Measurements from ENCODE around the gene OXER1. TPM values are rescaled to one million over a fixed set of nuclear protein-coding genes. Genes with fewer than 3 reads are reported as not detected.

The OXER1 gene
- total RNA-seq, 3 donors from 2014 or later: 1.6 to 8.9 (median 2.4) TPM

GRCh38 chr2:42713920-42714319, 50.0 kb downstream of the OXER1 start:
- no peak for ATAC-seq
- no peak for DNase-seq
- no peaks in the 10 kb centered on the region for H3K9me3 ChIP-seq
- intact Hi-C loops (cut with DNase I, micrococcal nuclease): no loop called here
- H3K4me3 ChIP-seq: no peak overlapping the region
- no peaks in the 10 kb centered on the region for H3K4me1 ChIP-seq (ENCODE audit: low read depth)
- H3K36me3 ChIP-seq (ENCODE audit: low read depth): no peaks in the 10 kb centered on the region
- TF ChIP-seq CTCF (IDR thresholded peaks at IDR 0.05): no peak

GRCh38 chr2:42712934-42713333, 51.0 kb downstream of the OXER1 start:
- DNase-seq (no peak), ATAC-seq (no peak)
- TF ChIP-seq CTCF (IDR thresholded peaks at IDR 0.05): no peak
- Histone ChIP-seq H3K9me3 (no peaks in the 10 kb centered on the region), H3K4me1 (ENCODE audit: low read depth) (no peaks in the 10 kb centered on the region), H3K36me3 (ENCODE audit: low read depth) (no peaks in the 10 kb centered on the region), H3K4me3 (no peak overlapping the region)
- intact Hi-C loops (cut with DNase I, micrococcal nuclease): no loop called here

Other genes starting within 250 kb of the OXER1 start
- gene MTA3, start 195.5 kb downstream of the OXER1 start, total RNA-seq: 10 to 100 TPM; 44.8 to 58.9 (median 52.8) TPM
- gene HAAO, start 28.4 kb upstream of the OXER1 start, total RNA-seq: 10 to 100 TPM in 1 of 3 donors, 1 to 10 TPM in 2; 5.8 to 38.4 (median 9.8) TPM

Measured in mucosa of descending colon (tissue), 3 donors.